Measurements from ENCODE around the gene CCDC24. TPM values are rescaled to one million over a fixed set of nuclear protein-coding genes. Genes with fewer than 3 reads are reported as not detected.

CCDC24 gene
- total and polyA plus RNA-seq, 2 donors (not counting 1 experiment from before 2014, with no cell fraction given): 0.94 to 3.5 TPM

DNA sequence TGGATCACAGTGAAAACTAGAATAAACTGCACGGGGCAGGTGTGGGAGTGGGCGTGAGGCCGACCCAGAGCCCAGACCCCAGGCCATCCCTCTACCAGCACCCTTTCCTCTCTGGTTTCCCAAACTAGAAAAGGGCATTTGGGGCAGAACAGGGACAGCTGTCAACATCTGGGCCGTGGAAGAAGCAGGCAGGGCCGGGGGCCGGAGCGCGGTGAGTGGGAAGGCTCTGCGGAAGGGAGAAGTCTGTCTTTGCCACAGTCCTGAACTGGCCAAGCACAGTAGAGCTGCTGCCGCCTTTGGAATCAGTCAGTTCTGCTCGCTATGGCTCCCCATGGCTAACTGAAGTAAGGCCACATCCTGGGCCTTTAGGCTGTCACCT, 6.6 kb downstream of the CCDC24 start:
- Histone ChIP-seq H3K4me1 (ENCODE audit: control insufficient read depth, extremely low read depth, insufficient read depth, low read length) (no peaks in the 10 kb centered on the region), H3K4me2 (ENCODE audit: extremely low read depth, insufficient read depth, low read length) (no peak overlapping the region), H4K20me1 (ENCODE audit: control insufficient read depth, extremely low read depth, insufficient read depth, low read length) (no peaks in the 10 kb centered on the region), H3K9me3 (ENCODE audit: control insufficient read depth, insufficient read depth, low read depth, low read length) (no peaks in the 10 kb centered on the region), H3K4me3 (replicated peaks in 1 of 4; ENCODE audit: control extremely low read depth in 1 of 4, insufficient read depth in 1 of 4, low read depth in 3 of 4, low read length in 4 of 4) (no peak overlapping the region), H3K9ac (ENCODE audit: insufficient read depth, low read length) (no peak overlapping the region), H2AFZ (ENCODE audit: low read length) (no peak overlapping the region), H3K27me3 (ENCODE audit: control insufficient read depth, insufficient read depth, low read length) (no peaks in the 10 kb centered on the region), H3K79me2 (ENCODE audit: control insufficient read depth, insufficient read depth, low read length) (no peaks in the 10 kb centered on the region), H3K36me3 (ENCODE audit: control insufficient read depth, insufficient read depth, low read length) (no peaks in the 10 kb centered on the region), H3K27ac (ENCODE audit: insufficient read depth, low read length) (no peak overlapping the region)
- no peak for DNase-seq (ENCODE audit: low read depth in 2 of 2)
- TF ChIP-seq EZH2 (IDR thresholded peaks at IDR 0.05; ENCODE audit: low read length, missing control alignments): no peak
- TF ChIP-seq, protein P1, sequence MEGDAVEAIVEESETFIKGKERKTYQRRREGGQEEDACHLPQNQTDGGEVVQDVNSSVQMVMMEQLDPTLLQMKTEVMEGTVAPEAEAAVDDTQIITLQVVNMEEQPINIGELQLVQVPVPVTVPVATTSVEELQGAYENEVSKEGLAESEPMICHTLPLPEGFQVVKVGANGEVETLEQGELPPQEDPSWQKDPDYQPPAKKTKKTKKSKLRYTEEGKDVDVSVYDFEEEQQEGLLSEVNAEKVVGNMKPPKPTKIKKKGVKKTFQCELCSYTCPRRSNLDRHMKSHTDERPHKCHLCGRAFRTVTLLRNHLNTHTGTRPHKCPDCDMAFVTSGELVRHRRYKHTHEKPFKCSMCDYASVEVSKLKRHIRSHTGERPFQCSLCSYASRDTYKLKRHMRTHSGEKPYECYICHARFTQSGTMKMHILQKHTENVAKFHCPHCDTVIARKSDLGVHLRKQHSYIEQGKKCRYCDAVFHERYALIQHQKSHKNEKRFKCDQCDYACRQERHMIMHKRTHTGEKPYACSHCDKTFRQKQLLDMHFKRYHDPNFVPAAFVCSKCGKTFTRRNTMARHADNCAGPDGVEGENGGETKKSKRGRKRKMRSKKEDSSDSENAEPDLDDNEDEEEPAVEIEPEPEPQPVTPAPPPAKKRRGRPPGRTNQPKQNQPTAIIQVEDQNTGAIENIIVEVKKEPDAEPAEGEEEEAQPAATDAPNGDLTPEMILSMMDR (conservative IDR thresholded peaks at IDR 0.05 in 1 of 2, IDR thresholded peaks at IDR 0.05 in 1 of 2; ENCODE audit: low read depth in 1 of 2, low read length in 2 of 2): no peak

DNA sequence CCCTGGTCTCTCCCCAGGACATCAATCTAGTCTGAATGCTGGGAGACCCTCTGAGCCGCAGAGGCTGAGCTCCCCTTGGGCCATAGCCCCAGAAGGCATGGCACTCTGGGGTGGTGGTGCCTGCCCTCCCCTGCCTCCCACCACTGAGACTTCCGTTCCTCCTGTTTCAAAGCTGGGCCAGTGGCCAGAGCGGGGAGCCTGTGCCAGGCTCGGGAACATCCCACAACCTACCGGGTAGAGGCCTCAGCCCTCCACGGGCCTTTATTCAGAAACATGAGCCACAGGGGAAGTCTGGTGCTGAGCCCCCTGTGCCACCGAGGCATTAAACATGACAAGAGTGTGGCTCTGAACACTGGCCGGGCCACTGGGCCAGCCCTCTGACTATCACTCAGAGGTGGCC, 8.1 kb downstream of the CCDC24 start:
- TF ChIP-seq EZH2 (IDR thresholded peaks at IDR 0.05; ENCODE audit: low read length, missing control alignments): no peak
- TF ChIP-seq, protein P1 (conservative IDR thresholded peaks at IDR 0.05 in 1 of 2, IDR thresholded peaks at IDR 0.05 in 1 of 2; ENCODE audit: low read depth in 1 of 2, low read length in 2 of 2): no peak
- Histone ChIP-seq H3K9ac (ENCODE audit: insufficient read depth, low read length) (no peak overlapping the region), H2AFZ (ENCODE audit: low read length) (no peak overlapping the region), H3K4me1 (ENCODE audit: control insufficient read depth, extremely low read depth, insufficient read depth, low read length) (no peaks in the 10 kb centered on the region), H4K20me1 (ENCODE audit: control insufficient read depth, extremely low read depth, insufficient read depth, low read length) (no peaks in the 10 kb centered on the region), H3K4me3 (replicated peaks in 1 of 4; ENCODE audit: control extremely low read depth in 1 of 4, insufficient read depth in 1 of 4, low read depth in 3 of 4, low read length in 4 of 4) (no peak overlapping the region), H3K9me3 (ENCODE audit: control insufficient read depth, insufficient read depth, low read depth, low read length) (no peaks in the 10 kb centered on the region), H3K4me2 (ENCODE audit: extremely low read depth, insufficient read depth, low read length) (no peak overlapping the region), H3K36me3 (ENCODE audit: control insufficient read depth, insufficient read depth, low read length) (no peaks in the 10 kb centered on the region), H3K27ac (ENCODE audit: insufficient read depth, low read length) (no peak overlapping the region), H3K79me2 (ENCODE audit: control insufficient read depth, insufficient read depth, low read length) (no peaks in the 10 kb centered on the region), H3K27me3 (ENCODE audit: control insufficient read depth, insufficient read depth, low read length) (no peaks in the 10 kb centered on the region)
- DNase-seq (ENCODE audit: low read depth in 2 of 2): no peak

DNA sequence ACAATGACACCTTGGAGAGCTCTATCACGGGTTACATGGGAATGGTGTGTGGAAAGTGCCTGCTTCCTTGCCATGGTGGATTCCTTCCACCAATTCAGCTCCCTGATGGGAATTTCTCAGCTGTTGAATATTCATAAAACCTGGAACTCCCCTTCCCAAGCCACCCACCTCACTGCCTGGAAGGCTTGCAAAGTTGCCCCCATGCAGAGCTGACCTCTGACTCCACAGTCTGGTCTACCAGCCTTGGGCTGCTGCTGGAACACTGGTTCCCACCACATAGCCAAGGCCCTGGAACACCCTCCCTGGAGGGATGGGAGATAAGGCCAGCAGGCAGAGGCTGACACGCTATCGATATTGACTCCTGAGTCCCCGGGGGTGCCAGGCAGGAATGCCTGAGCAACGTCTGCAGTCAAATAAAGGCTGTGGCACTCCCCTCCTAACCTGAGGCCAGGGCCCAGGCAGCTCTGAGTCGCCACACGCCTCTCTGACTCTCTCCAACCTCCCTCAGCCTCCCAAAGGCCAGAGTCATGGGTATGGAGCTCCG, 8.8 kb downstream of the CCDC24 start:
- Histone ChIP-seq H2AFZ (ENCODE audit: low read length) (no peak overlapping the region), H3K4me3 (replicated peaks in 1 of 4; ENCODE audit: control extremely low read depth in 1 of 4, insufficient read depth in 1 of 4, low read depth in 3 of 4, low read length in 4 of 4) (no peak overlapping the region), H3K79me2 (ENCODE audit: control insufficient read depth, insufficient read depth, low read length) (no peaks in the 10 kb centered on the region), H3K36me3 (ENCODE audit: control insufficient read depth, insufficient read depth, low read length) (no peaks in the 10 kb centered on the region), H3K27me3 (ENCODE audit: control insufficient read depth, insufficient read depth, low read length) (no peaks in the 10 kb centered on the region), H3K27ac (ENCODE audit: insufficient read depth, low read length) (no peak overlapping the region), H3K9me3 (ENCODE audit: control insufficient read depth, insufficient read depth, low read depth, low read length) (no peaks in the 10 kb centered on the region), H3K4me2 (ENCODE audit: extremely low read depth, insufficient read depth, low read length) (no peak overlapping the region), H3K9ac (ENCODE audit: insufficient read depth, low read length) (no peak overlapping the region), H4K20me1 (ENCODE audit: control insufficient read depth, extremely low read depth, insufficient read depth, low read length) (no peaks in the 10 kb centered on the region), H3K4me1 (ENCODE audit: control insufficient read depth, extremely low read depth, insufficient read depth, low read length) (no peaks in the 10 kb centered on the region)
- no peak for DNase-seq (ENCODE audit: low read depth in 2 of 2)
- TF ChIP-seq, protein P1 (conservative IDR thresholded peaks at IDR 0.05 in 1 of 2, IDR thresholded peaks at IDR 0.05 in 1 of 2; ENCODE audit: low read depth in 1 of 2, low read length in 2 of 2): no peak
- no peak for TF ChIP-seq EZH2 (IDR thresholded peaks at IDR 0.05; ENCODE audit: low read length, missing control alignments)
